ENCODE results near the gene NPDC1.
"Not testable (repeated sequence)": the region's sequence is repeated elsewhere in the genome, so short reads cannot be mapped to it uniquely, and the experiment has no call there.

Gene NPDC1

GRCh38 chr9:137075275-137075775 is 29.3 kb upstream of the NPDC1 start:
- DNase-seq (ENCODE audit: low spot score): no peak

- no peak for DNase-seq (ENCODE audit: low spot score)
These were observed 28.8 kb upstream of the NPDC1 start for GRCh38 chr9:137074657-137075274.

- DNase-seq (ENCODE audit: low spot score): no peak
These were observed 28.0 kb upstream of the NPDC1 start for GRCh38 chr9:137073992-137074399.

- no peak for DNase-seq (ENCODE audit: low spot score)
These were observed 25.3 kb upstream of the NPDC1 start for GRCh38 chr9:137071282-137071681.

GRCh38 chr9:137070906-137071275 is 24.9 kb upstream of the NPDC1 start:
- peak; percentile 72 for DNase-seq (ENCODE audit: low spot score)

GRCh38 chr9:137070201-137070905 is 24.4 kb upstream of the NPDC1 start, which contains the start of gene SAPCD2:
Gene SAPCD2, minus strand, starts transcription at chr9:137070557. Its CDS starts 97 bp downstream, at chr9:137070460.
- DNase-seq (ENCODE audit: low spot score): peak; percentile 94

- DNase-seq (ENCODE audit: low spot score): no peak
These were observed 23.6 kb upstream of the NPDC1 start for GRCh38 chr9:137069508-137070091.

- no peak for DNase-seq (ENCODE audit: low spot score)
These were observed 22.8 kb upstream of the NPDC1 start for GRCh38 chr9:137068539-137069507.

GRCh38 chr9:137067860-137068538 is 22.0 kb upstream of the NPDC1 start:
- peak; percentile 83 for DNase-seq (ENCODE audit: low spot score)

GRCh38 chr9:137066096-137066861 is 20.3 kb upstream of the NPDC1 start:
- no peak for DNase-seq (ENCODE audit: low spot score)

GRCh38 chr9:137065336-137065967 is 19.5 kb upstream of the NPDC1 start:
- no peak for DNase-seq (ENCODE audit: low spot score)

GRCh38 chr9:137064880-137065164 is 18.8 kb upstream of the NPDC1 start:
- no peak for DNase-seq (ENCODE audit: low spot score)

- DNase-seq (ENCODE audit: low spot score): no peak
These were observed 18.3 kb upstream of the NPDC1 start for GRCh38 chr9:137064027-137064879.

- no peak for DNase-seq (ENCODE audit: low spot score)
These were observed 17.5 kb upstream of the NPDC1 start for GRCh38 chr9:137063311-137064026.

- not testable (repeated sequence) for DNase-seq (ENCODE audit: low spot score)
These were observed 16.8 kb upstream of the NPDC1 start for GRCh38 chr9:137062798-137063197.

- no peak for DNase-seq (ENCODE audit: low spot score)
These were observed 16.4 kb upstream of the NPDC1 start for GRCh38 chr9:137062384-137062783.

GRCh38 chr9:137058521-137059234 is 12.7 kb upstream of the NPDC1 start:
- no peak for DNase-seq (ENCODE audit: low spot score)

- DNase-seq (ENCODE audit: low spot score): no peak
These were observed 11.6 kb upstream of the NPDC1 start for GRCh38 chr9:137057545-137057944.

Data from SW480 (cell line).